GM10266 (cell line): ENCODE data around the gene NRAS.

Experiments
- DNase-seq: peaks from one replicate; pipeline ENCODE4 v3.0.0; 2012; ENCODE audit errors: extremely low spot score
- CTCF ChIP-seq: IDR thresholded peaks from 2 replicates; pipeline ENCODE4 v1.5.1; 2012; ENCODE audit warnings: mild to moderate bottlenecking, low read depth; ENCODE audit not compliant: control insufficient read depth, insufficient read depth; ENCODE audit errors: missing control alignments

The NRAS gene

DNA sequence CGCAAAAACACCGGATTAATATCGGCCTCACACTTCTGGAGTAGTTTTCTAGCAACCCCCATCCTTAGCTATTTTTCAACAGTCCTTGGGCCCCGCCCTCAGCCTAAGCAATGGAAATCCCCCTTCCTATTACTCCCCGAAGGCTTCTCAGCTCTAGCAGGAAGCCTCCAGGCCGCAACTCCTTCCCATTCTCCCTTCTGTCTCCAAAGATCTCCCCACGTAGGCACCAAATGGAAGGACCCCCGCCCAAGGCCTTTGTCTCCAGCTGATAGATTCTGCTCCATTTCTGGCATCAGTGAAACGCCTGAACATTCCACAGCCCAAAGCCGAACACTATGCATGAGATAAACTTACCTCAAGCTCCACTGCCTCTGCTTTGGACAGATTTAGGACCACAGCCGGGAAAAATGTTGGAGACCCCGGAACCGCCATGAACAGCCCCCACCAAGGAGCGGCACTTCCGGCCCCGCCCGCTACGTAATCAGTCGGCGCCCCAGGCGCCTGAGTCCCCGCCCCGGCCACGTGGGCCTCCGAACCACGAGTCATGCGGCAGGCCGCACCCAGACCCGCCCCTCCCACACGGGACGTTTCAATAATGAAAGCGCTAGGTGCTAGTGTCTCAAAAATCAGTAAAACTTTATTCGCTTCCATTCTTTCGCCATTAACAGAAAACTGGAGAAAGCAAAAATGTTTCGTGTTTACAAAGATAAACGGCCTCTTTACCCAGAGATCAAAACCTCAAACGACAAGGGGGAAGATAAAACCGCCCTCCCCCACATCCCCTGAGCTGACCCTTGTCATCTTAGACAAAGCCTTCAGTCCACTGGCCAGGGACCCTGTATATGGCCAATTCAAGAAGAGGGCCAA lies at the start of gene NRAS:
NRAS (minus strand) TSS at position 468 of the 867 bp plus-strand sequence. CDS start 611 bp downstream, outside the sequence.
- no peak for TF ChIP-seq CTCF
- peak; percentile 88 for DNase-seq

- TF ChIP-seq CTCF = no peak
- DNase-seq = no peak
These were observed 48.1 kb upstream of the NRAS start for GRCh38 chr1:114764689-114765088.

- no peak for DNase-seq
- no peak for TF ChIP-seq CTCF
These were observed 41.8 kb upstream of the NRAS start for GRCh38 chr1:114758256-114758832.

- TF ChIP-seq CTCF = no peak
- DNase-seq = peak; percentile 85
These were observed 41.1 kb upstream of the NRAS start, which contains the start of gene CSDE1 for GRCh38 chr1:114757455-114758255. Gene CSDE1, minus strand, starts transcription at chr1:114757984. Its CDS starts 18,094 bp downstream, at chr1:114739890.

GRCh38 chr1:114756949-114757454 lies 40.4 kb upstream of the NRAS start:
- no peak for TF ChIP-seq CTCF
- no peak for DNase-seq

GRCh38 chr1:114756009-114756892 lies 39.7 kb upstream of the NRAS start:
- peak; percentile 43 for DNase-seq
- no peak for TF ChIP-seq CTCF
